K562 (cell line): ENCODE data around the gene FMN1. TPM values are rescaled to one million over a fixed set of nuclear protein-coding genes. Genes with fewer than 3 reads are reported as not detected.

ENCODE experiments used
- ATAC-seq: fragments of 200-7000 bp; cut with Tn5 transposase; 3 replicates; pipeline ENCODE4 v1.9.1; 2020; ENCODE audit warnings: moderate library complexity
- BruUV-seq: library from RNA; stranded (reverse); fragments of 400-500 nt; replicated peaks from 2 replicates; lab custom pipeline; 2021; lab: Mats Ljungman, UMichigan
- CTCF ChIA-PET: fragments of 300-600 bp; formaldehyde crosslinking; extraction: SDS; loops from one replicate; lab custom pipeline; 2021; ENCODE audit warnings: low intra/inter-chr PET ratio; lab: Yijun Ruan, JAX
- POLR2A ChIA-PET: fragments of 300-600, 350-650 bp; sonication (Branson Sonifier 250); formaldehyde crosslinking; extraction: SDS; loops from one replicate; lab custom pipeline; 2021; ENCODE audit warnings: antibody characterized with exemption, inconsistent platforms; lab: Yijun Ruan, JAX
- DNase-seq, 4 experiments: peaks; one replicate each; pipeline versions ENCODE4 v3.0.0 to v3.0.0-alpha.2; 2011 to 2018; ENCODE audit warnings: low spot score in 3 of 4, mixed read lengths in 3 of 4; ENCODE audit errors: extremely low read depth in 1 of 4
- FAIRE-seq: peaks from 2 replicates; lab custom pipeline; 2011; peaks lifted over from hg19 to GRCh38; lab: Jason Lieb, UNC
- H2AFZ ChIP-seq: 2 replicates; pipeline ENCODE4 v1.6.0; 2011; ENCODE audit warnings: low read depth, low read length, control low read depth, inconsistent platforms
- H3K27ac ChIP-seq: fragments of 200-600 bp; 3 replicates; pipeline ENCODE4 v1.8.0; 2011; ENCODE audit warnings: low read depth, mild to moderate bottlenecking, control low read depth, inconsistent platforms, low read length, moderate library complexity, mixed read lengths; ENCODE audit errors: extremely low read depth
- H3K27me3 ChIP-seq, 2 experiments: fragments of 300-600 bp in 1 of 2; 2 replicates in 1 of 2; 3 replicates in 1 of 2; pipeline versions ENCODE4 v1.6.0 to v1.8.0; 2011; ENCODE audit warnings: inconsistent platforms in 2 of 2, low read length in 2 of 2, mild to moderate bottlenecking in 1 of 2, mixed read lengths in 1 of 2, moderate library complexity in 1 of 2; ENCODE audit not compliant: control insufficient read depth in 2 of 2, insufficient read depth in 2 of 2
- H3K36me3 ChIP-seq: fragments of 300-600 bp; 3 replicates; pipeline ENCODE4 v1.8.0; 2011; ENCODE audit warnings: mild to moderate bottlenecking, low read length, inconsistent platforms; ENCODE audit not compliant: control insufficient read depth, insufficient read depth
- H3K4me1 ChIP-seq, 2 experiments: fragments of 200-600 bp in 1 of 2; replicated peaks in 1 of 2; 2 replicates in 1 of 2; 3 replicates in 1 of 2; pipeline versions ENCODE4 v1.5.1 to v1.8.0; 2011; ENCODE audit warnings: inconsistent platforms in 2 of 2, low read length in 2 of 2, mild to moderate bottlenecking in 1 of 2, mixed read lengths in 1 of 2, moderate library complexity in 1 of 2; ENCODE audit not compliant: control insufficient read depth in 2 of 2, insufficient read depth in 2 of 2
- H3K4me2 ChIP-seq: 2 replicates; pipeline ENCODE4 v1.6.1; 2011; ENCODE audit warnings: low read length, control low read depth, inconsistent platforms, mixed read lengths; ENCODE audit not compliant: insufficient read depth
- H3K4me3 ChIP-seq: fragments of 200-600 bp; sonication (generic), shearing (Covaris generic); 2 replicates; pipeline ENCODE4 v1.5.1; 2016; ENCODE audit warnings: control low read depth, inconsistent platforms
- H3K79me2 ChIP-seq: fragments of 200-600 bp; 3 replicates; pipeline ENCODE4 v1.8.0; 2011; ENCODE audit warnings: low read length, inconsistent platforms; ENCODE audit not compliant: control insufficient read depth, insufficient read depth
- H3K9ac ChIP-seq, 2 experiments: 2 replicates each; pipeline versions ENCODE4 v1.6.0 to v1.6.1; 2011; ENCODE audit warnings: low read depth in 2 of 2, low read length in 2 of 2, control low read depth in 1 of 2, inconsistent platforms in 1 of 2, mild to moderate bottlenecking in 1 of 2, mixed read lengths in 1 of 2; ENCODE audit not compliant: insufficient read depth in 1 of 2
- H3K9me1 ChIP-seq: one replicate; pipeline ENCODE4 v1.6.0; 2011; ENCODE audit warnings: inconsistent platforms, mild to moderate bottlenecking, low read length, moderate library complexity; ENCODE audit not compliant: control insufficient read depth, insufficient read depth
- H3K9me3 ChIP-seq: replicated peaks from 2 replicates; pipeline ENCODE4 v1.5.1; 2011; ENCODE audit warnings: low read depth, low read length, inconsistent platforms; ENCODE audit not compliant: control insufficient read depth, insufficient read depth
- H4K20me1 ChIP-seq: replicated peaks from 2 replicates; pipeline ENCODE4 v1.6.1; 2011; ENCODE audit warnings: low read length, inconsistent platforms, mixed read lengths; ENCODE audit not compliant: control insufficient read depth, insufficient read depth
- ERF ChIP-seq: fragments of 450-650 bp; formaldehyde crosslinking; IDR thresholded peaks from 2 replicates; pipeline ENCODE4 v1.4.0; 2020; ENCODE audit warnings: mild to moderate bottlenecking, mixed read lengths
- KLF6 ChIP-seq: fragments of 250-450 bp; sonication (Bioruptor Pico); IDR thresholded peaks from 2 replicates; pipeline ENCODE4 v1.4.0; 2020; ENCODE audit warnings: mild to moderate bottlenecking, moderate library complexity, borderline replicate concordance
- NCOA2 ChIP-seq, 2 experiments: fragments of 450-650 bp; IDR thresholded peaks; 2 replicates each; pipeline ENCODE4 v1.6.1; 2018; ENCODE audit warnings: mild to moderate bottlenecking in 2 of 2, moderate library complexity in 1 of 2; ENCODE audit not compliant: partially characterized antibody in 2 of 2
- NFIC ChIP-seq: fragments of 450-650 bp; IDR thresholded peaks from 2 replicates; pipeline ENCODE4 v1.6.1; 2017; ENCODE audit warnings: mild to moderate bottlenecking, inconsistent platforms
- NFYB ChIP-seq: IDR thresholded peaks from 2 replicates; pipeline ENCODE4 v1.6.1; 2011; ENCODE audit warnings: mild to moderate bottlenecking, moderate library complexity; ENCODE audit not compliant: insufficient read length; ENCODE audit errors: extremely low read depth
- RAD21 ChIP-seq, 2 experiments: fragments of 250-450 bp in 1 of 2; fragments of 450-650 bp in 1 of 2; sonication (Bioruptor Pico) in 1 of 2; formaldehyde crosslinking in 1 of 2; IDR thresholded peaks in 1 of 2; conservative IDR thresholded peaks in 1 of 2; 2 replicates each; pipeline versions ENCODE4 v1.4.0 to v1.8.0; 2020 to 2022; ENCODE audit warnings: mild to moderate bottlenecking in 2 of 2, moderate library complexity in 1 of 2
- RBM25 ChIP-seq: fragments of 200-400 bp; formaldehyde crosslinking; IDR thresholded peaks from 2 replicates; pipeline ENCODE4 v1.6.1; 2018; ENCODE audit warnings: low read length, low read depth, moderate library complexity; ENCODE audit not compliant: severe bottlenecking
- RCOR1 ChIP-seq, 2 experiments: IDR thresholded peaks; 2 replicates each; pipeline ENCODE4 v1.6.1; 2012; ENCODE audit warnings: low read depth in 2 of 2, low read length in 2 of 2, borderline replicate concordance in 1 of 2, improper control_type of control experiment in 1 of 2
- RHOXF2B ChIP-seq: fragments of 250-450 bp; sonication (Bioruptor Pico); conservative IDR thresholded peaks from 2 replicates; pipeline ENCODE4 v1.5.1; 2021
- SETDB1 ChIP-seq: IDR thresholded peaks from one replicate; pipeline ENCODE4 v1.6.1; 2012; ENCODE audit warnings: low read length, control low read depth, inconsistent platforms
- SP2 ChIP-seq: IDR thresholded peaks from 2 replicates; pipeline ENCODE4 v1.6.1; 2011; ENCODE audit warnings: mild to moderate bottlenecking, low read depth, low read length, moderate library complexity; ENCODE audit not compliant: poor library complexity, severe bottlenecking; ENCODE audit errors: extremely low read depth
- TRIM24 ChIP-seq, 2 experiments: fragments of 450-650 bp; IDR thresholded peaks; 2 replicates each; pipeline ENCODE4 v1.6.1; 2016
- in situ Hi-C: fragments of 300-500 bp; cut with MboI; formaldehyde crosslinking; loops from 4 replicates; pipeline ENCODE4 v1.15.0; 2018; ENCODE audit warnings: inconsistent platforms, mixed read lengths
- intact Hi-C: fragments of 100-400 bp; cut with micrococcal nuclease; formaldehyde crosslinking; loops from 2 replicates; pipeline ENCODE4 v1.14.2; 2022
- polyA plus RNA-seq, 8 experiments: library from polyadenylated mRNA; depleted of rRNA in 4 of 8; stranded (reverse) in 5 of 8; unstranded in 3 of 8; fragments of >200 nt; fragmentation: Nextera tagmentation in 2 of 8; fragmentation: Illumina TruSeq in 1 of 8; extraction: Ambion mirVana in 2 of 8; extraction: Trizol in 1 of 8; gene quantifications; 2 replicates each; pipeline versions ENCODE4 v1.2.1 to v1.2.3, GENCODE V29; 2011 to 2014; ENCODE audit warnings: inconsistent platforms in 1 of 8, missing spikeins in 1 of 8
- total RNA-seq, 7 experiments: library from RNA; depleted of rRNA in 6 of 7; stranded (reverse); fragments of >200 nt in 6 of 7; fragmentation: Illumina TruSeq in 2 of 7; extraction: Trizol in 2 of 7; gene quantifications; 2 replicates each; pipeline versions ENCODE4 v1.2.1 to v1.2.3, GENCODE V29; 2011 to 2021; ENCODE audit warnings: low replicate concordance in 1 of 7
- TF ChIP-seq, protein P1 (sequence below): fragments of 150-350 bp; conservative IDR thresholded peaks from 2 replicates; pipeline ENCODE4 v1.6.1; 2014; ENCODE audit warnings: low read length
- TF ChIP-seq, protein P2 (sequence below): fragments of 250-450 bp; sonication (Bioruptor Pico); IDR thresholded peaks from 2 replicates; pipeline ENCODE4 v1.5.1; 2021; ENCODE audit warnings: mild to moderate bottlenecking

Gene FMN1
- total and polyA plus RNA-seq, 9 of the 15 experiments (the other 6 are each of a cell fraction or from before 2014, with no cell fraction given) = 0.03 to 0.07 (median 0.04) TPM; not detected in 6

DNA sequence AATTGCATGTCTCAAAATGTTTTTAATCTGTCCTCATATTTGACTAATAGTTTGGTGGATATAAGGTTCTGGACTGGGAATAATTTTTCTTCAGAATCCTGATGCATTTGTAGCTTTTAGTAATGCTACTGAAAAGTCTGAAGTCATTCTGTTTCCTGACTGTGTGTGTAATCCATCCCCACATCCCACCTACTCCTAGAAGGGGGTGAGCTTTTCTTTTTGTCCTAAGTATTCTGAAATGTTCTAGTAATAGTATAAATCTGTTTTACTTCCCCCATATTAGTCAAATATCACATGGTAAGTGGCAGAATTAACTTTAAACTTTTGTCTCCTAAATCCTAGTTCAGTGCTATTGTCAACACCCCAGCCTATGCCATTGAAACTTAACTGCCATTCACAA is 313.9 kb downstream of the FMN1 start:
- no peak for FAIRE-seq
- intact Hi-C loops = no loop called here
- TF ChIP-seq NFIC (no peak), RHOXF2B (CRISPR knock-in tag) (no peak), RBM25 (no peak), RCOR1 (IDR thresholded peaks at IDR 0.05; ENCODE audit: borderline replicate concordance in 1 of 2, low read depth in 2 of 2, low read length in 2 of 2) (no peak), RAD21 (CRISPR knock-in tag; conservative IDR thresholded peaks at IDR 0.05 in 1 of 2, IDR thresholded peaks at IDR 0.05 in 1 of 2) (no peak), SETDB1 (no peak), TRIM24 (IDR thresholded peaks at IDR 0.05) (no peak), ERF (CRISPR knock-in tag) (no peak), NFYB (no peak), NCOA2 (IDR thresholded peaks at IDR 0.05; ENCODE audit: partially characterized antibody in 2 of 2) (no peak), KLF6 (no peak), SP2 (no peak)
- TF ChIP-seq, protein P1, sequence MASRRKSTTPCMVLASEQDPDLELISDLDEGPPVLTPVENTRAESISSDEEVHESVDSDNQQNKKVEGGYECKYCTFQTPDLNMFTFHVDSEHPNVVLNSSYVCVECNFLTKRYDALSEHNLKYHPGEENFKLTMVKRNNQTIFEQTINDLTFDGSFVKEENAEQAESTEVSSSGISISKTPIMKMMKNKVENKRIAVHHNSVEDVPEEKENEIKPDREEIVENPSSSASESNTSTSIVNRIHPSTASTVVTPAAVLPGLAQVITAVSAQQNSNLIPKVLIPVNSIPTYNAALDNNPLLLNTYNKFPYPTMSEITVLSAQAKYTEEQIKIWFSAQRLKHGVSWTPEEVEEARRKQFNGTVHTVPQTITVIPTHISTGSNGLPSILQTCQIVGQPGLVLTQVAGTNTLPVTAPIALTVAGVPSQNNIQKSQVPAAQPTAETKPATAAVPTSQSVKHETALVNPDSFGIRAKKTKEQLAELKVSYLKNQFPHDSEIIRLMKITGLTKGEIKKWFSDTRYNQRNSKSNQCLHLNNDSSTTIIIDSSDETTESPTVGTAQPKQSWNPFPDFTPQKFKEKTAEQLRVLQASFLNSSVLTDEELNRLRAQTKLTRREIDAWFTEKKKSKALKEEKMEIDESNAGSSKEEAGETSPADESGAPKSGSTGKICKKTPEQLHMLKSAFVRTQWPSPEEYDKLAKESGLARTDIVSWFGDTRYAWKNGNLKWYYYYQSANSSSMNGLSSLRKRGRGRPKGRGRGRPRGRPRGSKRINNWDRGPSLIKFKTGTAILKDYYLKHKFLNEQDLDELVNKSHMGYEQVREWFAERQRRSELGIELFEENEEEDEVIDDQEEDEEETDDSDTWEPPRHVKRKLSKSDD = no peak
- TF ChIP-seq, protein P2, sequence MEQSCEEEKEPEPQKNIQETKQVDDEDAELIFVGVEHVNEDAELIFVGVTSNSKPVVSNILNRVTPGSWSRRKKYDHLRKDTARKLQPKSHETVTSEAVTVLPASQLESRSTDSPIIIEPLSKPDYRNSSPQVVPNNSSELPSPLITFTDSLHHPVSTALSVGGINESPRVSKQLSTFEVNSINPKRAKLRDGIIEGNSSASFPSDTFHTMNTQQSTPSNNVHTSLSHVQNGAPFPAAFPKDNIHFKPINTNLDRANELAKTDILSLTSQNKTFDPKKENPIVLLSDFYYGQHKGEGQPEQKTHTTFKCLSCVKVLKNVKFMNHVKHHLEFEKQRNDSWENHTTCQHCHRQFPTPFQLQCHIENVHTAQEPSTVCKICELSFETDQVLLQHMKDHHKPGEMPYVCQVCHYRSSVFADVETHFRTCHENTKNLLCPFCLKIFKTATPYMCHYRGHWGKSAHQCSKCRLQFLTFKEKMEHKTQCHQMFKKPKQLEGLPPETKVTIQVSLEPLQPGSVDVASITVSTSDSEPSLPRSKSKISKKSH (CRISPR knock-in tag) = no peak

More for the DNA sequence above, 313.9 kb downstream of the FMN1 start:
- Histone ChIP-seq H3K4me3 (no peak overlapping the region), H3K36me3 (no peaks in the 10 kb centered on the region), H4K20me1 (no peaks in the 10 kb centered on the region), H3K9me1 (no peaks in the 10 kb centered on the region), H2AFZ (no peak overlapping the region), H3K9ac (no peak overlapping the region), H3K27ac (no peak overlapping the region), H3K4me2 (no peak overlapping the region), H3K27me3 (no peaks in the 10 kb centered on the region), H3K79me2 (no peaks in the 10 kb centered on the region), H3K9me3 (no peaks in the 10 kb centered on the region), H3K4me1 (peaks cover 0 to 2% of the 10 kb centered on the region in 2 experiments; a peak in 1 of 5 replicates)
- ATAC-seq = no peak
- BruUV-seq = no TSS peak
- POLR2A ChIA-PET = no interaction called here
- no peak for DNase-seq
- CTCF ChIA-PET = no interaction called here
- in situ Hi-C loops = no loop called here
